RWPE2 (cell line): ENCODE results near the gene PDIA6.

ENCODE experiments used
- ATAC-seq: fragments of 200-7000 bp; cut with Tn5 transposase; 3 replicates; pipeline ENCODE4 v1.9.1; 2021; ENCODE audit warnings: low read depth
- DNase-seq: peaks from one replicate; pipeline ENCODE4 v3.0.0-alpha.2; 2020; ENCODE audit warnings: low spot score
- H3K27ac ChIP-seq: fragments of 450-650 bp; 2 replicates; pipeline ENCODE4 v1.5.1; 2017; ENCODE audit warnings: mild to moderate bottlenecking; ENCODE audit not compliant: poor library complexity, severe bottlenecking
- H3K27me3 ChIP-seq: fragments of 250-450 bp; sonication (Bioruptor Pico); 2 replicates; pipeline ENCODE4 v1.5.1; 2021; ENCODE audit warnings: mild to moderate bottlenecking, moderate library complexity; ENCODE audit not compliant: insufficient read depth, poor library complexity, severe bottlenecking
- H3K36me3 ChIP-seq: fragments of 250-450 bp; sonication (Bioruptor Pico); 2 replicates; pipeline ENCODE4 v1.5.1; 2020; ENCODE audit warnings: low read depth, mild to moderate bottlenecking, moderate library complexity
- H3K4me1 ChIP-seq: fragments of 250-450 bp; sonication (Bioruptor Pico); 2 replicates; pipeline ENCODE4 v1.5.1; 2021; ENCODE audit warnings: mild to moderate bottlenecking, moderate library complexity; ENCODE audit not compliant: insufficient read depth, poor library complexity, severe bottlenecking
- H3K4me3 ChIP-seq: fragments of 250-450 bp; sonication (Bioruptor Pico); 2 replicates; pipeline ENCODE4 v1.5.1; 2021; ENCODE audit warnings: mild to moderate bottlenecking, moderate library complexity; ENCODE audit not compliant: severe bottlenecking
- H3K9me3 ChIP-seq: fragments of 250-450 bp; sonication (Bioruptor Pico); 2 replicates; pipeline ENCODE4 v1.5.1; 2021; ENCODE audit warnings: mild to moderate bottlenecking, moderate library complexity; ENCODE audit not compliant: severe bottlenecking
- CTCF ChIP-seq: fragments of 450-650 bp; IDR thresholded peaks from one replicate; pipeline ENCODE4 v1.5.1; 2017; ENCODE audit warnings: mild to moderate bottlenecking, moderate library complexity; ENCODE audit not compliant: poor library complexity, severe bottlenecking

Gene PDIA6

GRCh38 chr2:10838734-10839133 is 26.1 kb upstream of the PDIA6 start:
- no peaks in the 10 kb centered on the region for H3K9me3 ChIP-seq
- H3K4me1 ChIP-seq = peaks cover under 1% of the 10 kb centered on the region
- no peak overlapping the region for H3K4me3 ChIP-seq
- TF ChIP-seq CTCF = no peak
- DNase-seq (no peak), ATAC-seq (no peak)
- no peaks in the 10 kb centered on the region for H3K27me3 ChIP-seq
- H3K27ac ChIP-seq = no peak overlapping the region
- H3K36me3 ChIP-seq = no peaks in the 10 kb centered on the region

GRCh38 chr2:10837298-10838266 is 25.0 kb upstream of the PDIA6 start:
- DNase-seq (no peak), ATAC-seq (no peak)
- Histone ChIP-seq H3K27me3 (no peaks in the 10 kb centered on the region), H3K27ac (no peak overlapping the region), H3K36me3 (no peaks in the 10 kb centered on the region), H3K9me3 (no peaks in the 10 kb centered on the region), H3K4me1 (no peaks in the 10 kb centered on the region), H3K4me3 (no peak overlapping the region)
- TF ChIP-seq CTCF = no peak

- H3K27ac ChIP-seq = no peak overlapping the region
Measured at GRCh38 chr2:10835052-10835970, 22.7 kb upstream of the PDIA6 start.

GRCh38 chr2:10834068-10834655 is 21.6 kb upstream of the PDIA6 start:
- H3K9me3 ChIP-seq = no peaks in the 10 kb centered on the region
- H3K27me3 ChIP-seq = no peaks in the 10 kb centered on the region
- DNase-seq = no peak
- H3K4me3 ChIP-seq = no peak overlapping the region
- H3K27ac ChIP-seq = no peak overlapping the region
- TF ChIP-seq CTCF = no peak
- no peaks in the 10 kb centered on the region for H3K36me3 ChIP-seq
- no peaks in the 10 kb centered on the region for H3K4me1 ChIP-seq
- no peak for ATAC-seq

More at GRCh38 chr2:10835052-10835970, 22.7 kb upstream of the PDIA6 start:
- Histone ChIP-seq H3K4me1 (no peaks in the 10 kb centered on the region), H3K4me3 (no peak overlapping the region), H3K9me3 (no peaks in the 10 kb centered on the region), H3K27me3 (no peaks in the 10 kb centered on the region), H3K36me3 (no peaks in the 10 kb centered on the region)
- peak; percentile 80 for ATAC-seq
- no peak for DNase-seq
- peak; percentile 83 for TF ChIP-seq CTCF
